ENCODE data around the gene ASTN2.

DNA sequence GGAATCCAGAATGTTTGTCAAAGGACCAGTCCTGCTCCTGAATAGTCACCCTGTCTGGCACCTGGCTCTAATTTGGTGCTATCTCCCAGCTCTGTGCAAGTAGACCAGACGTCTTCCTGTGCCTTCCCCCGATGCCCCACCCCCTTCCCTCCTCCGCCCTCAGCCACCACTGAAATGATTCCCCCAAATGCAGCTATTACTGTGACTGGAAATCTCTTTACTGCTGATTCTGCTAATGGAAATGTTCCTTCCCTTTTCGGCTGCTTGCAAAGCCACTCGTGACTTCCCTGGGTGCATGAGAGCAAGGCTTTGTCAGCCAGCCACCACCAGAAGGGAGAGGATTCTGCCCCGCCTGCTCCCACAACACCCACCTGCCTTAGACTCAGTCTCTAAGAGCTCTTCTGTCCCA, 11.4 kb downstream of the ASTN2 start:
- TF ChIP-seq HNF4G (IDR thresholded peaks at IDR 0.05) (no peak), YY1 (IDR thresholded peaks at IDR 0.05) (no peak)
- TF ChIP-seq, protein P1, sequence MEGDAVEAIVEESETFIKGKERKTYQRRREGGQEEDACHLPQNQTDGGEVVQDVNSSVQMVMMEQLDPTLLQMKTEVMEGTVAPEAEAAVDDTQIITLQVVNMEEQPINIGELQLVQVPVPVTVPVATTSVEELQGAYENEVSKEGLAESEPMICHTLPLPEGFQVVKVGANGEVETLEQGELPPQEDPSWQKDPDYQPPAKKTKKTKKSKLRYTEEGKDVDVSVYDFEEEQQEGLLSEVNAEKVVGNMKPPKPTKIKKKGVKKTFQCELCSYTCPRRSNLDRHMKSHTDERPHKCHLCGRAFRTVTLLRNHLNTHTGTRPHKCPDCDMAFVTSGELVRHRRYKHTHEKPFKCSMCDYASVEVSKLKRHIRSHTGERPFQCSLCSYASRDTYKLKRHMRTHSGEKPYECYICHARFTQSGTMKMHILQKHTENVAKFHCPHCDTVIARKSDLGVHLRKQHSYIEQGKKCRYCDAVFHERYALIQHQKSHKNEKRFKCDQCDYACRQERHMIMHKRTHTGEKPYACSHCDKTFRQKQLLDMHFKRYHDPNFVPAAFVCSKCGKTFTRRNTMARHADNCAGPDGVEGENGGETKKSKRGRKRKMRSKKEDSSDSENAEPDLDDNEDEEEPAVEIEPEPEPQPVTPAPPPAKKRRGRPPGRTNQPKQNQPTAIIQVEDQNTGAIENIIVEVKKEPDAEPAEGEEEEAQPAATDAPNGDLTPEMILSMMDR (IDR thresholded peaks at IDR 0.05; ENCODE audit: low read depth, low read length, missing input control), result no peak
- TF ChIP-seq, protein P2, sequence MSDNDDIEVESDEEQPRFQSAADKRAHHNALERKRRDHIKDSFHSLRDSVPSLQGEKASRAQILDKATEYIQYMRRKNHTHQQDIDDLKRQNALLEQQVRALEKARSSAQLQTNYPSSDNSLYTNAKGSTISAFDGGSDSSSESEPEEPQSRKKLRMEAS (IDR thresholded peaks at IDR 0.05), result no peak

Data from liver (tissue), 3 donors.